ENCODE measurements around the gene MTTP. TPM values are rescaled to one million over a fixed set of nuclear protein-coding genes. Genes with fewer than 3 reads are reported as not detected.

The MTTP gene
- total RNA-seq, 4 donors from 2014 or later, result not detected

DNA sequence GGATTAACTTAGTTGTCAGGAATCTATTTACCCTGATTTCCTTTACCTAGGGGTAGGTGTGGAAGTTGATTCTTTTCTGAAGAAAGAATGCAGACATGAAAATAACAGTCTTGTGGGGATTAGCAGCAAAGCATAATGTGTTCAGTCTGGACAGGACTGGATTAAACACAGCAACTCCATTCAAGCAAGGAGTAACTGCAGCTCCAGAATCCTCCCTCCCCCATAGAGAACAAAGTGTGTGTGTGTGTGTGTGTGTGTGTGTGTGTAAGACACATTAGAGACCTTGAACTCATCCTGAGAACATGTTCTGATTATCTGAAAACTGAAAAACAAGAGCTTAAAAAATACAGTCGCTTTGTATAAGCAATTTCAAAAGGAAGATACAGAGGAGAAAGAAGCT lies 73.7 kb downstream of the MTTP start:
- no peak for ATAC-seq (ENCODE audit: low FRiP score)

DNA sequence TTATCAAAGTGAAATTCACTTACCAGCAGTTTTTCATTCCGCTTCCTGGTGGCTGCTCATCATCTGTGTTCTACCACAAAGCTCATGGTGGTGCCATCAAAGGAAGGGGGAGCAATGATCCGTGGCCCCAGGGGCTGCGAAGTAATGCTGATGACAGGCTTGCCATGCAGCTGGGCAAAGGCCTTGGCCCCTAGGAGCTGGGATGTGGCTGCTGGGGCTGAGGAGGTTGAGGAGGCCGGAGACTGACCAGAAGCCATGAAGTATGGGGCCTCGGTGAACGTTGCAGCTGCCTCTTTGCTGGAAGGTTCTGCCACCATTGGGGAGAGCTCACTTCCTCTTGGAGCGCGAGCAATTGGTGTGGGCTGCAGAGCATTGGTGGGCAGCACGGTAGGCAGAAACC lies 74.6 kb downstream of the MTTP start:
- ATAC-seq (ENCODE audit: low FRiP score) (no peak), DNase-seq (ENCODE audit: low spot score) (no peak)
- TF ChIP-seq, protein P1, sequence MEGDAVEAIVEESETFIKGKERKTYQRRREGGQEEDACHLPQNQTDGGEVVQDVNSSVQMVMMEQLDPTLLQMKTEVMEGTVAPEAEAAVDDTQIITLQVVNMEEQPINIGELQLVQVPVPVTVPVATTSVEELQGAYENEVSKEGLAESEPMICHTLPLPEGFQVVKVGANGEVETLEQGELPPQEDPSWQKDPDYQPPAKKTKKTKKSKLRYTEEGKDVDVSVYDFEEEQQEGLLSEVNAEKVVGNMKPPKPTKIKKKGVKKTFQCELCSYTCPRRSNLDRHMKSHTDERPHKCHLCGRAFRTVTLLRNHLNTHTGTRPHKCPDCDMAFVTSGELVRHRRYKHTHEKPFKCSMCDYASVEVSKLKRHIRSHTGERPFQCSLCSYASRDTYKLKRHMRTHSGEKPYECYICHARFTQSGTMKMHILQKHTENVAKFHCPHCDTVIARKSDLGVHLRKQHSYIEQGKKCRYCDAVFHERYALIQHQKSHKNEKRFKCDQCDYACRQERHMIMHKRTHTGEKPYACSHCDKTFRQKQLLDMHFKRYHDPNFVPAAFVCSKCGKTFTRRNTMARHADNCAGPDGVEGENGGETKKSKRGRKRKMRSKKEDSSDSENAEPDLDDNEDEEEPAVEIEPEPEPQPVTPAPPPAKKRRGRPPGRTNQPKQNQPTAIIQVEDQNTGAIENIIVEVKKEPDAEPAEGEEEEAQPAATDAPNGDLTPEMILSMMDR (IDR thresholded peaks at IDR 0.05), result no peak

More for the DNA sequence above, 73.7 kb downstream of the MTTP start:
- no peak for DNase-seq (ENCODE audit: low spot score)
- TF ChIP-seq, protein P1 (IDR thresholded peaks at IDR 0.05), result no peak

DNA sequence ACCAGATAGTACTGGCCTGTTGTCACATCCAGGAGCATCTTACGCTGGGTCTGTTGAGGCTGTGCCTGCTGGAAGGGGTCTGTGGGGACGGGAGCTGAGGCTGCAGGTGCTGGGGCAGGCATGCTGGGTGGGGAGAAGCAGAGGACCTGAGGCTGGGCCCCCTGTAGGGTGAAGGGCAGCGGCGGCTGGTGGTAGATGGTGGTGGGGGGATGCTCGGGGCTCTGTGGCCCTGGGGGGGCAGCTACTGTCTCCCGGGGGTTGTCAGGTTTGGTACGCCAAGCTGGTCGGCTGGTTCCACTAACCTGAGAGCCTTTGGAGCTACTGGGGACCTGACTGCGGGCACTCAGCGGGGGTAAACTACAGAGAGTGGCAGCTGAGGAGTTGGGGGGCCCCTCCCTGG lies 75.2 kb downstream of the MTTP start:
- TF ChIP-seq, protein P1 (IDR thresholded peaks at IDR 0.05), result no peak
- no peak for ATAC-seq (ENCODE audit: low FRiP score)
- DNase-seq (ENCODE audit: low spot score), result no peak

DNA sequence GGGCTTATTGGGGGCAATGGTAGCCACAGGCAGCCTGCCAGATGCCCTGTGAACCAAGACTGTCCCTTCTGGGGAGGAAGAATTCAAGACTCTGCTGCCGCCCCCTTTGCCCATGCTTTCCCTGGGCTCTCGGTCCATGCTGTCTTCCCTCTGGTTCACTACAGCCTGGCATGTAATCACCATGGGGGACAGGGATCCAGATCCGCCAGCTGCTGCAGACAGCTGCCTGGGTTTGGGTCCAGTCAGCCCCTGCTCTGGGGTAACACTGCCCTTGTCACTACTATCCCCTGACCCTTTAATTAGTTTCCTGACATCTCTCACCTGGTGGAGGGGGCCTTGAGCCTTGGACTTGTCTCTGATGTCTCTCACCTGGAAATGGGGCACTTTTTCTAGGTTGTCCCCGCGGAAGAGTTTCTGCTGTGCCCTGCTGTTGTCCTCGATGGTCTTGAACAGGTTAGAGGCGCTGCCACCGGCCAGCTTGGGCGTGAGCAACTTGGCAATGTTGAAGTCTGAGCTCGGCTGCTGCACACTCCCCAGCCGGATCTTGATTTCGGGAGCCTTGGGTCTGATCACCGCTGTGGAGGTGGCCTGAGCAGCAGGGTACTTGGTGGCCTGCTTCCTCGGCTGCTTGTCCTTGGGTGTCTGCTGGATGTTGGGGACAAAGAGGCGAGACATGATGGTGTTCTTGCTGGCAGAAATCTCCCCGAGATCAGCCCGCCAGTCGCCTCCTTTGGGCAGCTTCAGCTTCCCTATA lies 76.6 kb downstream of the MTTP start:
- TF ChIP-seq, protein P1 (IDR thresholded peaks at IDR 0.05), result no peak
- ATAC-seq (ENCODE audit: low FRiP score) (no peak), DNase-seq (ENCODE audit: low spot score) (no peak)

DNA sequence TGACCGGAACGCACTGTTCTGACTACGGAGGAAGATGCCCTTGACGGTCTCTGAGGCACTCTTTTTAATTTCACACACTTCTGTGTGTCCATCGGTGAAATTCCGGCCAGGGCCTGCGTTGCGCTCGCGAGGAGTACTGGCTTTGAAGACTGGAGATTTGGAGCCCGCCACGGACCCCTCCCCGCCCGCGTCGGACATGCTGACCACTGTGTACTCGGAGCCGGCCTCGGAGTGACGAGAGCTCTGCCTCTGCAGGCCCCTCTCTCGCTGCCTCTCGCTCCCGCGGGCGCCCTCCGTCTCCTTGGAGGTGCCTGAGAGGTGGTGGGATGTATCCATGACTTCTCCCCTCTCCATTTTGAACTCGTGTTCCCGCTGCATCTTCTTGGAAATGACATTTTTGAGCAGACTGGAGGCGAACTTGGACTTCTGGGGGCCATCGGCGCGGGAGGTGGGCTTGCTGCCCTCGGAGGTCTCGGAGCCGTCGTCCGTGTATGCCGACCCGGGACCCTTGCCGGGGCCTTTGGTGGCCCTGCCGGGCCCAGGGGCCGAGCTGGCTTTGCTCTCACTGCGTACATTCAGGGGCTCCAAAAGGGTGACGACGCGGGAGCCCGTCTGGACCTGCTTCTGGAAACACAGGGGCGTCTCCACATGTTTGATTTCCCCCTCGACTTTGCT lies 77.3 kb downstream of the MTTP start:
- TF ChIP-seq, protein P1 (IDR thresholded peaks at IDR 0.05), result no peak
- no peak for ATAC-seq (ENCODE audit: low FRiP score)
- DNase-seq (ENCODE audit: low spot score), result no peak

DNA sequence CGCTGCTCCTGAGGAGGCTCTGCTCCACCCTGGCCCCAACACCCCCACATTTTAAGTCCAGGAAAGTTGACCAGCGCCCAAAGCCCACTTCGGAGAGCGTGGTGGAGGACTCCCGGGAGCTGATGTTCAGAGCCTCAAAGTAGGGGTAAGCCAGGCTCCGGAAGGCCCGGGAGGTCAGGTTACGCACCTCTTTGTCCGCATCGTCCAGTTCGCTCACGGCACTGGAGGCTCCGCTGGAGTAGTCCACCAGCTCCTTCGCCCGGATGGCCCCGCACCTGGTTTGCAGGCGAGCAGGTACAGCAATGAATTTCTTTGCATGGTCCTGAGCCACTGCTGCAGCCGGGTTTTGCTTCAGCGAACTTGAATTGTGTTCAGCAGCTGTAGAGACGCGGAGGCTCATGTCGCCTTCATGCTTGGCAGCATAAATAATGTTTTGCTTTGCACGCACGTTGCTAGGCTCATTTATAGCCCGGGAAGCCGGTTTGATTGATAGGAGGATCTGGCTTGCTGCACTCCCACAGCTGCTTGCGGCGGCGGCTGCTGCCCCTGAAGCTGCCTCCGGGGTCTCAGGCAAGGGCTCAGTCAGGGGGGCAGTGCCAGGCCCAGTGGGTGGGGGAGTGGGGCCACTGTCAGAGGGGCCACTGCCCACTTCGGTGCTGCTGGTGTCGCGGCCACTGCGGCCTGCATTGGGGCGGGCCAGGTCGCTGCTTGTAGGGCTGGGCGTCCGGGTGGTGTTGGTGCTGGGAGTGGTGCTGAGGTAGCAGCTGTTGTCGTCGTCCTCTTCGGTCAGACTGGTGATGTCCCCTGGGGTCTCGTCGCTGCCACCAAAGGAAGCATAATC lies 78.2 kb downstream of the MTTP start:
- DNase-seq (ENCODE audit: low spot score) (no peak), ATAC-seq (ENCODE audit: low FRiP score) (no peak)
- TF ChIP-seq, protein P1 (IDR thresholded peaks at IDR 0.05), result no peak
